Uterus (tissue), 4 donors: Measurements from ENCODE around the gene DLGAP1. TPM values are rescaled to one million over a fixed set of nuclear protein-coding genes. Genes with fewer than 3 reads are reported as not detected.

Experiments used
- DNase-seq, 2 donors: peaks; one replicate each; pipeline ENCODE4 v3.0.0-alpha.2; 2019 to 2020
- H3K27ac ChIP-seq, 2 donors: fragments of 200-600 bp; sonication (generic); 1 replicate in 1 of 2; 2 replicates in 1 of 2; pipeline ENCODE4 v1.5.1; 2016 to 2018
- H3K27me3 ChIP-seq, 2 donors: fragments of 200-600 bp; sonication (generic); one replicate each; pipeline ENCODE4 v1.5.1; 2018 to 2019; ENCODE audit warnings: control low read depth in 1 of 2
- H3K36me3 ChIP-seq, 2 donors: fragments of 200-600 bp; sonication (generic); one replicate each; pipeline ENCODE4 v1.5.1; 2019; ENCODE audit warnings: control low read depth in 1 of 2
- H3K4me1 ChIP-seq, 2 donors: fragments of 200-600 bp; sonication (generic); one replicate each; pipeline ENCODE4 v1.5.1; 2018 to 2019; ENCODE audit warnings: control low read depth in 1 of 2
- H3K4me3 ChIP-seq, 2 donors: fragments of 200-600 bp; sonication (generic); 1 replicate in 1 of 2; 2 replicates in 1 of 2; pipeline ENCODE4 v1.5.1; 2018 to 2019; ENCODE audit warnings: mild to moderate bottlenecking in 1 of 2
- H3K9me3 ChIP-seq, 2 donors: fragments of 200-600 bp; sonication (generic); one replicate each; pipeline ENCODE4 v1.5.1; 2019; ENCODE audit warnings: control low read depth in 1 of 2
- POLR2A ChIP-seq, 2 donors: fragments of 450-650 bp; IDR thresholded peaks; one replicate each; pipeline ENCODE4 v1.6.1; 2016; ENCODE audit warnings: antibody characterized with exemption in 2 of 2, mild to moderate bottlenecking in 1 of 2, moderate library complexity in 1 of 2
- intact Hi-C: fragments of 100-400 bp; cut with DNase I; formaldehyde crosslinking; loops from one replicate; pipeline ENCODE4 v1.15.1; 2023; ENCODE audit warnings: low total_unique reads
- total RNA-seq, 4 donors: library from RNA; depleted of rRNA in 3 of 4; stranded (reverse); fragments of >200 nt in 3 of 4; gene quantifications; one replicate each; pipeline versions ENCODE4 v1.1.0 to v1.2.4, GENCODE V29; 2014 to 2023
- TF ChIP-seq, protein P1 (sequence below), 4 experiments: fragments of 200-600 bp in 2 of 4; fragments of 450-650 bp in 2 of 4; sonication (generic) in 2 of 4; IDR thresholded peaks; one replicate each; pipeline ENCODE4 v1.5.1; 2016 to 2019; ENCODE audit warnings: antibody characterized with exemption in 4 of 4, mild to moderate bottlenecking in 2 of 4, moderate library complexity in 1 of 4
- donor health status: DM: yes; HTN: yes; CAD: no.

Gene DLGAP1
- total RNA-seq, 4 donors from 2014 or later: 1.0 to 9.6 (median 3.3) TPM

DNA sequence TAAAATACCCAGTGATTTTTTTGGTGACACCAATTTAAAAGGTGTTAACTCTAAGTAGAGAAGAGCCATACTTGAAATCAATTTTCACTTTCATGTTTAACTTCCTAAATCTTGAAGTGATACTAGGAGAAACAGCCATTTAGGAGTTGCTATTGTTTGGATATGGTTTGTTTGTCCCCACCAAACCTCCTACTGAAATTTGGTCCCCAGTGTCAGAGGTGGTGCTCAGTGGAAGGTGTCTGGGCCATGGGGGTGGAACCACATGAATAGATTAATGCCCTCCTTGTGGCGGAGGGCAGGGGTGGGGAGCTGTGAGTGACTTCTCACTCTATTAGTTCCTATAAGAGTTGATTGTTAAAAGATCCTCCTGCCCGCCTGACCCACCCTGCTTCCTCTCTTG lies 377.9 kb downstream of the DLGAP1 start:
- no peak overlapping the region for H3K27ac ChIP-seq
- TF ChIP-seq POLR2A (IDR thresholded peaks at IDR 0.05): no peak
- TF ChIP-seq, protein P1, sequence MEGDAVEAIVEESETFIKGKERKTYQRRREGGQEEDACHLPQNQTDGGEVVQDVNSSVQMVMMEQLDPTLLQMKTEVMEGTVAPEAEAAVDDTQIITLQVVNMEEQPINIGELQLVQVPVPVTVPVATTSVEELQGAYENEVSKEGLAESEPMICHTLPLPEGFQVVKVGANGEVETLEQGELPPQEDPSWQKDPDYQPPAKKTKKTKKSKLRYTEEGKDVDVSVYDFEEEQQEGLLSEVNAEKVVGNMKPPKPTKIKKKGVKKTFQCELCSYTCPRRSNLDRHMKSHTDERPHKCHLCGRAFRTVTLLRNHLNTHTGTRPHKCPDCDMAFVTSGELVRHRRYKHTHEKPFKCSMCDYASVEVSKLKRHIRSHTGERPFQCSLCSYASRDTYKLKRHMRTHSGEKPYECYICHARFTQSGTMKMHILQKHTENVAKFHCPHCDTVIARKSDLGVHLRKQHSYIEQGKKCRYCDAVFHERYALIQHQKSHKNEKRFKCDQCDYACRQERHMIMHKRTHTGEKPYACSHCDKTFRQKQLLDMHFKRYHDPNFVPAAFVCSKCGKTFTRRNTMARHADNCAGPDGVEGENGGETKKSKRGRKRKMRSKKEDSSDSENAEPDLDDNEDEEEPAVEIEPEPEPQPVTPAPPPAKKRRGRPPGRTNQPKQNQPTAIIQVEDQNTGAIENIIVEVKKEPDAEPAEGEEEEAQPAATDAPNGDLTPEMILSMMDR (IDR thresholded peaks at IDR 0.05): no peak
- H3K4me1 ChIP-seq: no peaks in the 10 kb centered on the region
- H3K27me3 ChIP-seq: no peaks in the 10 kb centered on the region
- intact Hi-C loops: no loop called here
- no peak for DNase-seq
- H3K36me3 ChIP-seq: no peaks in the 10 kb centered on the region
- no peaks in the 10 kb centered on the region for H3K9me3 ChIP-seq
- H3K4me3 ChIP-seq: no peak overlapping the region

- no peaks in the 10 kb centered on the region for H3K4me1 ChIP-seq
- no peaks in the 10 kb centered on the region for H3K27me3 ChIP-seq
- no peak overlapping the region for H3K27ac ChIP-seq
- intact Hi-C loops: no loop called here
- no peaks in the 10 kb centered on the region for H3K36me3 ChIP-seq
- H3K4me3 ChIP-seq: no peak overlapping the region
- no peaks in the 10 kb centered on the region for H3K9me3 ChIP-seq
- no peak for DNase-seq
- no peak for TF ChIP-seq POLR2A (IDR thresholded peaks at IDR 0.05)
- TF ChIP-seq, protein P1 (IDR thresholded peaks at IDR 0.05): no peak
Observed at GRCh38 chr18:4074647-4075046, 380.5 kb downstream of the DLGAP1 start.

GRCh38 chr18:4069183-4069582 lies 385.9 kb downstream of the DLGAP1 start:
- Histone ChIP-seq H3K27ac (no peak overlapping the region), H3K4me1 (no peaks in the 10 kb centered on the region), H3K9me3 (no peaks in the 10 kb centered on the region), H3K36me3 (no peaks in the 10 kb centered on the region), H3K27me3 (no peaks in the 10 kb centered on the region), H3K4me3 (no peak overlapping the region)
- intact Hi-C loops: no loop called here
- TF ChIP-seq, protein P1 (IDR thresholded peaks at IDR 0.05): no peak
- TF ChIP-seq POLR2A (IDR thresholded peaks at IDR 0.05): no peak
- no peak for DNase-seq

GRCh38 chr18:4068552-4069158 lies 386.5 kb downstream of the DLGAP1 start:
- no peaks in the 10 kb centered on the region for H3K9me3 ChIP-seq
- no peak overlapping the region for H3K27ac ChIP-seq
- no peaks in the 10 kb centered on the region for H3K36me3 ChIP-seq
- no peaks in the 10 kb centered on the region for H3K27me3 ChIP-seq
- H3K4me3 ChIP-seq: no peak overlapping the region
- no peaks in the 10 kb centered on the region for H3K4me1 ChIP-seq
- intact Hi-C loops: no loop called here
- DNase-seq: no peak
- TF ChIP-seq POLR2A (IDR thresholded peaks at IDR 0.05): no peak
- TF ChIP-seq, protein P1 (IDR thresholded peaks at IDR 0.05): peak in 3 of 4 experiments; percentile 37 to 43 (median 40)

DNA sequence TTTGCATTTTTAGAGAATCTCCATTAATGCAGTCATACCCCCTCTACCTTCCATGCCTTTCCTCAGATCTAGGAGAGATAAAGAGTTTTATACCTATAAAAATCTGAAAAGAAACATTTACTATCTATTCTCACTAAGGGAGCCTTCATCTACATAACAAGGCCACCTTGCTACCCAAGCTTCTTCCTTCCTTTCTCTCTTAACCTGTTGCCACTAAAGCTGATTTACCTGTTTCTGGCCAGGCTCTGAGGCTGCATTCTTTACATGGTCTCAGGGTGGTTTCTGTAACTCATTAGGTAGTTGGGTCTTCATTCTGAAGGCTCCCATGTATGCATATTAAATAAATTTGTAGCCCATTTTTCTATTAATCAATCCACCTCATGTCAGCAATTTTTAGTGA lies 391.6 kb downstream of the DLGAP1 start:
- no peak for DNase-seq
- no peaks in the 10 kb centered on the region for H3K4me1 ChIP-seq
- H3K36me3 ChIP-seq: no peaks in the 10 kb centered on the region
- no peaks in the 10 kb centered on the region for H3K9me3 ChIP-seq
- no peak overlapping the region for H3K27ac ChIP-seq
- no peak for TF ChIP-seq POLR2A (IDR thresholded peaks at IDR 0.05)
- TF ChIP-seq, protein P1 (IDR thresholded peaks at IDR 0.05): no peak
- no peaks in the 10 kb centered on the region for H3K27me3 ChIP-seq
- intact Hi-C loops: no loop called here
- H3K4me3 ChIP-seq: no peak overlapping the region
